Fibroblast of lung (primary cell): ENCODE results near the gene PBXIP1. TPM values are rescaled to one million over a fixed set of nuclear protein-coding genes. Genes with fewer than 3 reads are reported as not detected.
A peak's percentile ranks its signal among the peaks of the same experiment; 100 is the strongest.
"Not testable (repeated sequence)": the region's sequence is repeated elsewhere in the genome, so short reads cannot be mapped to it uniquely, and the experiment has no call there.

ENCODE experiments used
- DNase-seq, 2 donors: peaks; one replicate each; pipeline versions ENCODE4 v3.0.0 to v3.0.0-alpha.2; 2010; ENCODE audit warnings: low read depth in 2 of 2
- H2AFZ ChIP-seq: 2 replicates; pipeline ENCODE4 v1.5.1; 2012; ENCODE audit warnings: low read length, control low read depth, inconsistent platforms
- H3K27ac ChIP-seq: 2 replicates; pipeline ENCODE4 v1.5.1; 2011; ENCODE audit warnings: low read length, control low read depth; ENCODE audit not compliant: insufficient read depth
- H3K27me3 ChIP-seq: 2 replicates; pipeline ENCODE4 v1.5.1; 2011; ENCODE audit warnings: mild to moderate bottlenecking, low read length; ENCODE audit not compliant: control insufficient read depth, insufficient read depth
- H3K36me3 ChIP-seq: 2 replicates; pipeline ENCODE4 v1.5.1; 2011; ENCODE audit warnings: low read length; ENCODE audit not compliant: control insufficient read depth, insufficient read depth
- H3K4me1 ChIP-seq: 2 replicates; pipeline ENCODE4 v1.5.1; 2011; ENCODE audit warnings: low read length; ENCODE audit not compliant: control insufficient read depth, insufficient read depth; ENCODE audit errors: extremely low read depth
- H3K4me2 ChIP-seq: 2 replicates; pipeline ENCODE4 v1.5.1; 2011; ENCODE audit warnings: low read length, control low read depth; ENCODE audit not compliant: insufficient read depth; ENCODE audit errors: extremely low read depth
- H3K4me3 ChIP-seq, 4 experiments: fragments of 200-600 bp in 1 of 4; sonication (generic) in 1 of 4; replicated peaks in 1 of 4; 2 replicates each; pipeline ENCODE4 v1.5.1; 2011 to 2016; ENCODE audit warnings: low read length in 4 of 4, low read depth in 3 of 4, mild to moderate bottlenecking in 3 of 4, control low read depth in 2 of 4, inconsistent platforms in 1 of 4, mixed read lengths in 1 of 4; ENCODE audit not compliant: insufficient read depth in 1 of 4; ENCODE audit errors: control extremely low read depth in 1 of 4
- H3K79me2 ChIP-seq: 2 replicates; pipeline ENCODE4 v1.5.1; 2012; ENCODE audit warnings: mild to moderate bottlenecking, low read length, inconsistent platforms; ENCODE audit not compliant: control insufficient read depth, insufficient read depth
- H3K9ac ChIP-seq: 2 replicates; pipeline ENCODE4 v1.5.1; 2011; ENCODE audit warnings: mild to moderate bottlenecking, low read length, control low read depth; ENCODE audit not compliant: insufficient read depth
- H3K9me3 ChIP-seq: 2 replicates; pipeline ENCODE4 v1.5.1; 2012; ENCODE audit warnings: low read depth, low read length; ENCODE audit not compliant: control insufficient read depth, insufficient read depth
- H4K20me1 ChIP-seq: 2 replicates; pipeline ENCODE4 v1.5.1; 2011; ENCODE audit warnings: low read length; ENCODE audit not compliant: control insufficient read depth, insufficient read depth; ENCODE audit errors: extremely low read depth
- CTCF ChIP-seq, 2 donors: IDR thresholded peaks in 1 of 2; conservative IDR thresholded peaks in 1 of 2; 1 replicate in 1 of 2; 2 replicates in 1 of 2; pipeline ENCODE4 v1.5.1; 2011 to 2012; ENCODE audit warnings: low read length in 2 of 2, control low read depth in 1 of 2, inconsistent platforms in 1 of 2, low read depth in 1 of 2, mild to moderate bottlenecking in 1 of 2
- EZH2 ChIP-seq: IDR thresholded peaks from 2 replicates; pipeline ENCODE4 v1.5.1; 2012; ENCODE audit warnings: low read length, control low read depth, mild to moderate bottlenecking; ENCODE audit errors: missing control alignments
- polyA plus RNA-seq, 2 donors: library from polyadenylated mRNA; depleted of rRNA in 1 of 2; stranded (reverse) in 1 of 2; unstranded in 1 of 2; fragments of >200 nt; gene quantifications; 2 replicates each; pipeline ENCODE4 v1.2.1, GENCODE V29; 2011 to 2012; ENCODE audit warnings: missing spikeins in 1 of 2
- total RNA-seq: library from RNA; depleted of rRNA; stranded (reverse); fragments of >200 nt; gene quantifications from 2 replicates; pipeline ENCODE4 v1.2.1, GENCODE V29; 2014

The PBXIP1 gene
- total and polyA plus RNA-seq, 2 donors (not counting 1 experiment from before 2014, with no cell fraction given): 32.8 to 106 TPM

GRCh38 chr1:154989195-154989860 lies 33.4 kb upstream of the PBXIP1 start:
- TF ChIP-seq CTCF (conservative IDR thresholded peaks at IDR 0.05 in 1 of 2, IDR thresholded peaks at IDR 0.05 in 1 of 2; ENCODE audit: low read depth in 1 of 2, low read length in 2 of 2): no peak
- TF ChIP-seq EZH2: no peak
- Histone ChIP-seq H3K27me3 (no peaks in the 10 kb centered on the region), H2AFZ (no peak overlapping the region), H3K79me2 (peaks cover 3% of the 10 kb centered on the region), H3K4me1 (no peaks in the 10 kb centered on the region), H3K36me3 (peaks cover 8% of the 10 kb centered on the region), H3K4me2 (no peak overlapping the region), H3K4me3 (no peak overlapping the region), H4K20me1 (no peaks in the 10 kb centered on the region), H3K9me3 (no peaks in the 10 kb centered on the region), H3K9ac (no peak overlapping the region), H3K27ac (no peak overlapping the region)
- DNase-seq: no peak

GRCh38 chr1:154988058-154988954 lies 32.4 kb upstream of the PBXIP1 start:
- Histone ChIP-seq H3K9me3 (no peaks in the 10 kb centered on the region), H3K9ac (no peak overlapping the region), H3K27me3 (no peaks in the 10 kb centered on the region), H3K27ac (no peak overlapping the region), H3K4me1 (peaks cover 2% of the 10 kb centered on the region), H3K79me2 (peaks cover 12% of the 10 kb centered on the region), H3K4me2 (no peak overlapping the region), H3K4me3 (no peak overlapping the region), H2AFZ (no peak overlapping the region), H4K20me1 (no peaks in the 10 kb centered on the region), H3K36me3 (peaks cover 8% of the 10 kb centered on the region)
- no peak for DNase-seq
- TF ChIP-seq CTCF (conservative IDR thresholded peaks at IDR 0.05 in 1 of 2, IDR thresholded peaks at IDR 0.05 in 1 of 2; ENCODE audit: low read depth in 1 of 2, low read length in 2 of 2) (peak in 1 of 2 donors; percentile 4), EZH2 (no peak)

GRCh38 chr1:154987326-154987725 lies 31.4 kb upstream of the PBXIP1 start:
- Histone ChIP-seq H4K20me1 (no peaks in the 10 kb centered on the region), H3K4me2 (no peak overlapping the region), H3K4me1 (peaks cover 5% of the 10 kb centered on the region), H2AFZ (no peak overlapping the region), H3K79me2 (peaks cover 13% of the 10 kb centered on the region), H3K27ac (no peak overlapping the region), H3K9ac (no peak overlapping the region), H3K4me3 (no peak overlapping the region), H3K27me3 (no peaks in the 10 kb centered on the region), H3K9me3 (no peaks in the 10 kb centered on the region), H3K36me3 (peaks cover 8% of the 10 kb centered on the region)
- peak in 1 of 2 donors; percentile 55 for DNase-seq
- TF ChIP-seq CTCF (conservative IDR thresholded peaks at IDR 0.05 in 1 of 2, IDR thresholded peaks at IDR 0.05 in 1 of 2; ENCODE audit: low read depth in 1 of 2, low read length in 2 of 2) (no peak), EZH2 (no peak)

GRCh38 chr1:154986736-154987135 lies 30.8 kb upstream of the PBXIP1 start:
- H4K20me1 ChIP-seq, DNase-seq, H2AFZ ChIP-seq, H3K4me2 ChIP-seq, H3K36me3 ChIP-seq, H3K27ac ChIP-seq, H3K27me3 ChIP-seq, H3K9me3 ChIP-seq, H3K9ac ChIP-seq, H3K4me1 ChIP-seq, H3K4me3 ChIP-seq: not testable (repeated sequence)
- peaks cover 13% of the 10 kb centered on the region for H3K79me2 ChIP-seq
